Ishikawa (cell line): ENCODE measurements around the gene DOCK2.

Experiments
- CEBPB ChIP-seq: IDR thresholded peaks from 2 replicates; pipeline ENCODE4 v1.6.1; 2012
- CREB1 ChIP-seq: IDR thresholded peaks from 2 replicates; pipeline ENCODE4 v1.6.1; 2012; ENCODE audit warnings: low read depth
- EGR1 ChIP-seq: IDR thresholded peaks from 2 replicates; pipeline ENCODE4 v1.6.1; 2012
- EP300 ChIP-seq: IDR thresholded peaks from 2 replicates; pipeline ENCODE4 v1.6.1; 2012; ENCODE audit warnings: borderline replicate concordance
- FOXM1 ChIP-seq: IDR thresholded peaks from 2 replicates; pipeline ENCODE4 v1.6.1; 2012; ENCODE audit warnings: low read depth, borderline replicate concordance
- MAX ChIP-seq: IDR thresholded peaks from 2 replicates; pipeline ENCODE4 v1.6.1; 2012
- NFIC ChIP-seq: IDR thresholded peaks from 2 replicates; pipeline ENCODE4 v1.6.1; 2012
- RAD21 ChIP-seq: IDR thresholded peaks from 2 replicates; pipeline ENCODE4 v1.6.1; 2012; ENCODE audit warnings: low read depth
- TAF1 ChIP-seq: IDR thresholded peaks from 2 replicates; pipeline ENCODE4 v1.6.1; 2012; ENCODE audit warnings: low read depth, mild to moderate bottlenecking
- TCF12 ChIP-seq: IDR thresholded peaks from 2 replicates; pipeline ENCODE4 v1.6.1; 2012; ENCODE audit warnings: low read depth
- TEAD4 ChIP-seq: IDR thresholded peaks from 2 replicates; pipeline ENCODE4 v1.6.1; 2012
- YY1 ChIP-seq: IDR thresholded peaks from 2 replicates; pipeline ENCODE4 v1.6.1; 2012; ENCODE audit warnings: low read depth
- ZBTB7A ChIP-seq: IDR thresholded peaks from 2 replicates; pipeline ENCODE4 v1.6.1; 2012; ENCODE audit warnings: low read depth
- TF ChIP-seq, protein P1 (sequence below): IDR thresholded peaks from 2 replicates; pipeline ENCODE4 v1.6.1; 2012; ENCODE audit warnings: low read depth, mild to moderate bottlenecking
- TF ChIP-seq, protein P2 (sequence below): IDR thresholded peaks from 2 replicates; pipeline ENCODE4 v1.6.1; 2012

DOCK2 gene

GRCh38 chr5:170121321-170121720 is 484.2 kb downstream of the DOCK2 start:
- TF ChIP-seq EP300 = no peak
- TF ChIP-seq RAD21 = no peak
- no peak for TF ChIP-seq EGR1
- no peak for TF ChIP-seq CEBPB
- no peak for TF ChIP-seq MAX
- TF ChIP-seq, protein P1, sequence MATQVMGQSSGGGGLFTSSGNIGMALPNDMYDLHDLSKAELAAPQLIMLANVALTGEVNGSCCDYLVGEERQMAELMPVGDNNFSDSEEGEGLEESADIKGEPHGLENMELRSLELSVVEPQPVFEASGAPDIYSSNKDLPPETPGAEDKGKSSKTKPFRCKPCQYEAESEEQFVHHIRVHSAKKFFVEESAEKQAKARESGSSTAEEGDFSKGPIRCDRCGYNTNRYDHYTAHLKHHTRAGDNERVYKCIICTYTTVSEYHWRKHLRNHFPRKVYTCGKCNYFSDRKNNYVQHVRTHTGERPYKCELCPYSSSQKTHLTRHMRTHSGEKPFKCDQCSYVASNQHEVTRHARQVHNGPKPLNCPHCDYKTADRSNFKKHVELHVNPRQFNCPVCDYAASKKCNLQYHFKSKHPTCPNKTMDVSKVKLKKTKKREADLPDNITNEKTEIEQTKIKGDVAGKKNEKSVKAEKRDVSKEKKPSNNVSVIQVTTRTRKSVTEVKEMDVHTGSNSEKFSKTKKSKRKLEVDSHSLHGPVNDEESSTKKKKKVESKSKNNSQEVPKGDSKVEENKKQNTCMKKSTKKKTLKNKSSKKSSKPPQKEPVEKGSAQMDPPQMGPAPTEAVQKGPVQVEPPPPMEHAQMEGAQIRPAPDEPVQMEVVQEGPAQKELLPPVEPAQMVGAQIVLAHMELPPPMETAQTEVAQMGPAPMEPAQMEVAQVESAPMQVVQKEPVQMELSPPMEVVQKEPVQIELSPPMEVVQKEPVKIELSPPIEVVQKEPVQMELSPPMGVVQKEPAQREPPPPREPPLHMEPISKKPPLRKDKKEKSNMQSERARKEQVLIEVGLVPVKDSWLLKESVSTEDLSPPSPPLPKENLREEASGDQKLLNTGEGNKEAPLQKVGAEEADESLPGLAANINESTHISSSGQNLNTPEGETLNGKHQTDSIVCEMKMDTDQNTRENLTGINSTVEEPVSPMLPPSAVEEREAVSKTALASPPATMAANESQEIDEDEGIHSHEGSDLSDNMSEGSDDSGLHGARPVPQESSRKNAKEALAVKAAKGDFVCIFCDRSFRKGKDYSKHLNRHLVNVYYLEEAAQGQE = no peak
- no peak for TF ChIP-seq TEAD4

GRCh38 chr5:170126061-170126460 is 489.0 kb downstream of the DOCK2 start:
- no peak for TF ChIP-seq EGR1
- no peak for TF ChIP-seq NFIC

- TF ChIP-seq CREB1 = no peak
- TF ChIP-seq TEAD4 = no peak
- TF ChIP-seq CEBPB = no peak
- no peak for TF ChIP-seq YY1
- no peak for TF ChIP-seq ZBTB7A
- no peak for TF ChIP-seq EGR1
- TF ChIP-seq FOXM1 = no peak
- no peak for TF ChIP-seq TCF12
- TF ChIP-seq, protein P2, sequence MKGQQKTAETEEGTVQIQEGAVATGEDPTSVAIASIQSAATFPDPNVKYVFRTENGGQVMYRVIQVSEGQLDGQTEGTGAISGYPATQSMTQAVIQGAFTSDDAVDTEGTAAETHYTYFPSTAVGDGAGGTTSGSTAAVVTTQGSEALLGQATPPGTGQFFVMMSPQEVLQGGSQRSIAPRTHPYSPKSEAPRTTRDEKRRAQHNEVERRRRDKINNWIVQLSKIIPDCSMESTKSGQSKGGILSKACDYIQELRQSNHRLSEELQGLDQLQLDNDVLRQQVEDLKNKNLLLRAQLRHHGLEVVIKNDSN = no peak
- TF ChIP-seq, protein P1 = no peak
Measured at GRCh38 chr5:170126626-170127025, 489.6 kb downstream of the DOCK2 start.

GRCh38 chr5:170131235-170131634 is 494.2 kb downstream of the DOCK2 start:
- TF ChIP-seq, protein P2 = no peak
- TF ChIP-seq MAX (no peak), RAD21 (no peak), TAF1 (no peak), TCF12 (no peak), YY1 (no peak), NFIC (no peak), TEAD4 (no peak), ZBTB7A (no peak), CEBPB (no peak), CREB1 (no peak), EGR1 (no peak), FOXM1 (no peak), EP300 (no peak)
- TF ChIP-seq, protein P1 = no peak

DNA sequence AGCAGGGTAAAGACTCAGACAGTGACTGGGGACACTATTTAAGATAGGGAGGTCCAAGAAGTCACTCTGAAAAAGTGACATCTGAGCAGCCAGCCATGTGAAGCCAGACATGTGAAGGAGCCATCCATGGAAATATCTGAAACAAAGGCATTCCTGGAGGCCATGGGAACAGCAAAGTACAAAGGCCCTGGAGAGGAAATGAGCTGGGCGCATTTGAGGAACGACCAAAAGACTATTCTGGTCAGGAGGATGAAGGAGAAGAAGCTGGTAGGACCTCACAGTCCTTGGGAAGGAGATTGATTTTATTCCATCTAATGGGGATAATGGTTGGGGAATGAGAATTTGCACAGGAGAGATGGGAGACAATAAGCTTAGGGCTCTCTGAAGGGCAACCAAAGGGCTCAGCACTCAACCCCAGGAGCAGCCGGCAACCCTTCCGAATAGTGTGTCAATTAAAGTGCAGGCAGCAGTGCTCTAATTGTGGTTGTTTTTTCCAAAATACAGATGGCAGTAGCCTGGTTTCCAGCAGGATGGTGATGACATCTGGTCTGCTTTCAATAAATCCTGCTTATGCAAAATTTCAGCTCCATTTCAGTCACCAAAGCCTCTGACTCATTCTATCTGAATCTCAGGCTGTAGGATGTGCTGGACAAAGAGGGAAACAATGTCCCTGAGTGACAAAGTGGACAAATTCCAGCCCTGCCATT is 495.3 kb downstream of the DOCK2 start:
- no peak for TF ChIP-seq ZBTB7A
- TF ChIP-seq NFIC = no peak
- TF ChIP-seq TCF12 = no peak
- peak; percentile 17; the same call in 1 of the 2 replicates for TF ChIP-seq TEAD4
- no peak for TF ChIP-seq EP300
- no peak for TF ChIP-seq FOXM1
